OCI-LY1 (cell line): ENCODE measurements around the gene CHEK1.

ENCODE experiments used
- H2AFZ ChIP-seq: fragments of 200-600 bp; sonication (generic), shearing (Covaris generic); 2 replicates; pipeline ENCODE4 v1.6.0; 2014; ENCODE audit warnings: antibody characterized with exemption, mild to moderate bottlenecking, low read length
- H3F3A ChIP-seq: fragments of 200-600 bp; sonication (generic), shearing (Covaris generic); 2 replicates; pipeline ENCODE4 v1.6.0; 2014; ENCODE audit warnings: mild to moderate bottlenecking, antibody characterized with exemption, low read length, moderate library complexity; ENCODE audit not compliant: insufficient read depth
- H3K27ac ChIP-seq: fragments of 200-600 bp; sonication (generic); 2 replicates; pipeline ENCODE4 v1.5.1; 2014; ENCODE audit warnings: low read length, mixed run types, mild to moderate bottlenecking, low read depth; ENCODE audit not compliant: poor library complexity, severe bottlenecking
- H3K27me3 ChIP-seq: fragments of 200-600 bp; sonication (generic); 2 replicates; pipeline ENCODE4 v1.6.0; 2014; ENCODE audit warnings: antibody characterized with exemption, mild to moderate bottlenecking, low read length, moderate library complexity; ENCODE audit not compliant: insufficient read depth
- H3K36me3 ChIP-seq: fragments of 200-600 bp; sonication (generic); 2 replicates; pipeline ENCODE4 v1.6.1; 2014; ENCODE audit warnings: mild to moderate bottlenecking, antibody characterized with exemption, low read length, moderate library complexity, mixed read lengths; ENCODE audit not compliant: insufficient read depth
- H3K4me1 ChIP-seq: fragments of 200-600 bp; sonication (generic); 2 replicates; pipeline ENCODE4 v1.5.1; 2014; ENCODE audit warnings: mild to moderate bottlenecking, low read length, moderate library complexity; ENCODE audit not compliant: insufficient read depth, severe bottlenecking
- H3K4me2 ChIP-seq: fragments of 200-600 bp; sonication (generic), shearing (Covaris generic); 2 replicates; pipeline ENCODE4 v1.6.1; 2014; ENCODE audit warnings: low read length
- H3K4me3 ChIP-seq: fragments of 200-600 bp; sonication (generic); 2 replicates; pipeline ENCODE4 v1.5.1; 2014; ENCODE audit warnings: low read length, low read depth, mild to moderate bottlenecking, mixed read lengths; ENCODE audit not compliant: poor library complexity, severe bottlenecking
- H3K79me2 ChIP-seq: fragments of 200-600 bp; shearing (Covaris generic); 2 replicates; pipeline ENCODE4 v1.6.1; 2016; ENCODE audit warnings: mixed run types, low read length, mixed read lengths; ENCODE audit not compliant: insufficient read depth
- H3K9ac ChIP-seq: fragments of 200-600 bp; sonication (generic), shearing (Covaris generic); 2 replicates; pipeline ENCODE4 v1.6.1; 2014; ENCODE audit warnings: mild to moderate bottlenecking, low read length, mixed read lengths
- H3K9me2 ChIP-seq: fragments of 200-600 bp; sonication (generic), shearing (Covaris generic); 2 replicates; pipeline ENCODE4 v1.6.1; 2014; ENCODE audit warnings: low read depth, mild to moderate bottlenecking, low read length, mixed read lengths
- H3K9me3 ChIP-seq: fragments of 200-600 bp; shearing (Covaris generic); 2 replicates; pipeline ENCODE4 v1.6.1; 2014; ENCODE audit warnings: low read length, mixed read lengths
- H4K20me1 ChIP-seq: fragments of 200-600 bp; sonication (generic), shearing (Covaris generic); 2 replicates; pipeline ENCODE4 v1.6.0; 2016; ENCODE audit warnings: mild to moderate bottlenecking, low read length; ENCODE audit not compliant: insufficient read depth
- CTCF ChIP-seq: fragments of 200-600 bp; sonication (generic), shearing (Covaris generic); IDR thresholded peaks from 2 replicates; pipeline ENCODE4 v1.5.1; 2017; ENCODE audit warnings: mild to moderate bottlenecking, antibody characterized with exemption, low read length, moderate library complexity, mixed read lengths
- EZH2 ChIP-seq: fragments of 200-600 bp; sonication (generic), shearing (Covaris generic); IDR thresholded peaks from 2 replicates; pipeline ENCODE4 v1.8.0; 2017; ENCODE audit warnings: borderline replicate concordance, mixed run types, mild to moderate bottlenecking, antibody characterized with exemption, low read length, moderate library complexity, mixed read lengths

The CHEK1 gene

GRCh38 chr11:125583496-125583895 is 41.5 kb upstream of the CHEK1 start:
- Histone ChIP-seq H3K4me1 (no peaks in the 10 kb centered on the region), H3F3A (no peaks in the 10 kb centered on the region), H3K9me3 (no peaks in the 10 kb centered on the region), H4K20me1 (no peaks in the 10 kb centered on the region), H3K79me2 (no peaks in the 10 kb centered on the region), H3K36me3 (peaks cover 52% of the 10 kb centered on the region), H3K27ac (no peak overlapping the region), H2AFZ (no peak overlapping the region), H3K27me3 (no peaks in the 10 kb centered on the region), H3K4me2 (no peak overlapping the region), H3K9ac (no peak overlapping the region), H3K4me3 (no peak overlapping the region), H3K9me2 (no peaks in the 10 kb centered on the region)
- TF ChIP-seq CTCF (no peak), EZH2 (no peak)

- no peak overlapping the region for H3K4me2 ChIP-seq
- no peaks in the 10 kb centered on the region for H3K27me3 ChIP-seq
- H2AFZ ChIP-seq, result no peak overlapping the region
- no peaks in the 10 kb centered on the region for H3K9me3 ChIP-seq
- H3K4me3 ChIP-seq, result no peak overlapping the region
- no peaks in the 10 kb centered on the region for H4K20me1 ChIP-seq
- no peaks in the 10 kb centered on the region for H3K4me1 ChIP-seq
- no peak overlapping the region for H3K27ac ChIP-seq
- no peaks in the 10 kb centered on the region for H3K9me2 ChIP-seq
- H3F3A ChIP-seq, result no peaks in the 10 kb centered on the region
- TF ChIP-seq EZH2 (no peak), CTCF (no peak)
- H3K9ac ChIP-seq, result no peak overlapping the region
- H3K36me3 ChIP-seq, result peaks cover 33% of the 10 kb centered on the region
- H3K79me2 ChIP-seq, result no peaks in the 10 kb centered on the region
These were observed 39.5 kb upstream of the CHEK1 start for GRCh38 chr11:125585487-125585886.

GRCh38 chr11:125586623-125587022 is 38.3 kb upstream of the CHEK1 start:
- no peak overlapping the region for H3K4me3 ChIP-seq
- H3K27me3 ChIP-seq, result no peaks in the 10 kb centered on the region
- no peak overlapping the region for H3K9ac ChIP-seq
- no peaks in the 10 kb centered on the region for H3K9me2 ChIP-seq
- no peak overlapping the region for H3K27ac ChIP-seq
- H3K36me3 ChIP-seq, result peaks cover 27% of the 10 kb centered on the region
- no peak overlapping the region for H2AFZ ChIP-seq
- TF ChIP-seq EZH2 (no peak), CTCF (no peak)
- H4K20me1 ChIP-seq, result no peaks in the 10 kb centered on the region
- H3K79me2 ChIP-seq, result no peaks in the 10 kb centered on the region
- H3K4me2 ChIP-seq, result no peak overlapping the region
- peaks cover 5% of the 10 kb centered on the region for H3K4me1 ChIP-seq
- H3F3A ChIP-seq, result no peaks in the 10 kb centered on the region
- H3K9me3 ChIP-seq, result no peaks in the 10 kb centered on the region
